DOHH2 (cell line): ENCODE results near the gene ABHD13.

Source experiments
- EZH2phosphoT487 ChIP-seq: fragments of 200-600 bp; sonication (generic); IDR thresholded peaks from 2 replicates; pipeline ENCODE4 v1.6.1; 2017; ENCODE audit warnings: borderline replicate concordance, mild to moderate bottlenecking, antibody characterized with exemption, low read length, moderate library complexity, mixed read lengths
- TF ChIP-seq, protein P1 (sequence below): fragments of 200-600 bp; sonication (generic); IDR thresholded peaks from one replicate; pipeline ENCODE4 v1.5.1; 2014; ENCODE audit warnings: antibody characterized with exemption, mild to moderate bottlenecking, low read depth, low read length; ENCODE audit not compliant: poor library complexity, severe bottlenecking

DNA sequence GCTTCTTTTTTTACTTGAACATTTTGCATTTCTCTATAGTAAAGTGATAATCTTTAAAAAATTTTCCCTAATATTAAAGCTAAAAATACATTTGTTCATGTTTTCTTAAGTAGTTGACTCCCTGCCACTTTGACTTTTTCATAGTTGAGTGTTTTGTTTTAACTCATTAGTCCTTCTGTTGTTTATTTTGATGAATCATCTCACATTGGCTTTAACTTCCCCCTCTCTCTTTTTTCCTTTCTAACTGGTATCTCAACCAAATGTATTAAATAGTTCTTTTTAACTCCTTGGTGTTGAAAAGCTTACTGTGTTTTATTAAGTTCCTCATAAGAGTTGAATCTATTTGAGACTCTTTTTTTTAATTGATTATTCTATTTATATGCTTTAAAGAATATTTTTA, 54.1 kb downstream of the ABHD13 start:
- TF ChIP-seq, protein P1, sequence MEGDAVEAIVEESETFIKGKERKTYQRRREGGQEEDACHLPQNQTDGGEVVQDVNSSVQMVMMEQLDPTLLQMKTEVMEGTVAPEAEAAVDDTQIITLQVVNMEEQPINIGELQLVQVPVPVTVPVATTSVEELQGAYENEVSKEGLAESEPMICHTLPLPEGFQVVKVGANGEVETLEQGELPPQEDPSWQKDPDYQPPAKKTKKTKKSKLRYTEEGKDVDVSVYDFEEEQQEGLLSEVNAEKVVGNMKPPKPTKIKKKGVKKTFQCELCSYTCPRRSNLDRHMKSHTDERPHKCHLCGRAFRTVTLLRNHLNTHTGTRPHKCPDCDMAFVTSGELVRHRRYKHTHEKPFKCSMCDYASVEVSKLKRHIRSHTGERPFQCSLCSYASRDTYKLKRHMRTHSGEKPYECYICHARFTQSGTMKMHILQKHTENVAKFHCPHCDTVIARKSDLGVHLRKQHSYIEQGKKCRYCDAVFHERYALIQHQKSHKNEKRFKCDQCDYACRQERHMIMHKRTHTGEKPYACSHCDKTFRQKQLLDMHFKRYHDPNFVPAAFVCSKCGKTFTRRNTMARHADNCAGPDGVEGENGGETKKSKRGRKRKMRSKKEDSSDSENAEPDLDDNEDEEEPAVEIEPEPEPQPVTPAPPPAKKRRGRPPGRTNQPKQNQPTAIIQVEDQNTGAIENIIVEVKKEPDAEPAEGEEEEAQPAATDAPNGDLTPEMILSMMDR: no peak
- TF ChIP-seq EZH2phosphoT487: no peak
